HepG2 (cell line): ENCODE data around the gene PRIMPOL. TPM values are rescaled to one million over a fixed set of nuclear protein-coding genes. Genes with fewer than 3 reads are reported as not detected.
A peak's percentile ranks its signal among the peaks of the same experiment; 100 is the strongest.

Experiments used
- ATRX ChIP-seq: sonication (generic); formaldehyde crosslinking; IDR thresholded peaks from 2 replicates; pipeline ENCODE4 v1.4.0; 2020; ENCODE audit warnings: missing genetic modification reagents, borderline replicate concordance
- CC2D1A ChIP-seq: sonication (generic); formaldehyde crosslinking; IDR thresholded peaks from 2 replicates; pipeline ENCODE4 v1.8.1; 2023; ENCODE audit warnings: mild to moderate bottlenecking, missing genetic modification reagents
- FIP1L1 ChIP-seq: fragments of 200-400 bp; formaldehyde crosslinking; IDR thresholded peaks from 2 replicates; pipeline ENCODE4 v1.6.1; 2018; ENCODE audit warnings: low read depth, mild to moderate bottlenecking, low read length, moderate library complexity, borderline replicate concordance; ENCODE audit not compliant: insufficient read depth
- FOXA3 ChIP-seq: IDR thresholded peaks from 2 replicates; pipeline ENCODE4 v1.6.1; 2016; ENCODE audit warnings: missing genetic modification reagents, missing compliant biosample characterization
- MAFF ChIP-seq: IDR thresholded peaks from 2 replicates; pipeline ENCODE4 v1.6.1; 2011; ENCODE audit warnings: low read depth, low read length, improper control_type of control experiment
- MTA1 ChIP-seq: sonication (generic); formaldehyde crosslinking; IDR thresholded peaks from 2 replicates; pipeline ENCODE4 v1.4.0; 2020; ENCODE audit warnings: missing genetic modification reagents, mild to moderate bottlenecking, borderline replicate concordance
- NCOA2 ChIP-seq: sonication (generic); formaldehyde crosslinking; IDR thresholded peaks from 2 replicates; pipeline ENCODE4 v1.8.0; 2022; ENCODE audit warnings: inconsistent platforms
- PAF1 ChIP-seq: IDR thresholded peaks from 2 replicates; pipeline ENCODE4 v1.6.1; 2016; ENCODE audit warnings: missing genetic modification reagents, missing compliant biosample characterization
- PPARG ChIP-seq: conservative IDR thresholded peaks from 2 replicates; pipeline ENCODE4 v1.6.1; 2016; ENCODE audit warnings: missing biosample characterization, missing genetic modification reagents
- RELA ChIP-seq: sonication (generic); formaldehyde crosslinking; IDR thresholded peaks from 2 replicates; pipeline ENCODE4 v1.4.0; 2020; ENCODE audit warnings: missing genetic modification reagents
- TAF15 ChIP-seq: fragments of 200-400 bp; formaldehyde crosslinking; IDR thresholded peaks from one replicate; pipeline ENCODE4 v1.6.1; 2018; ENCODE audit warnings: mild to moderate bottlenecking, low read depth, low read length; ENCODE audit not compliant: poor library complexity, severe bottlenecking
- ZBTB38 ChIP-seq: sonication (generic); formaldehyde crosslinking; IDR thresholded peaks from 2 replicates; pipeline ENCODE4 v1.5.1; 2020; ENCODE audit warnings: mild to moderate bottlenecking, missing genetic modification reagents
- ZNF777 ChIP-seq: sonication (generic); formaldehyde crosslinking; IDR thresholded peaks from 2 replicates; pipeline ENCODE4 v1.4.0; 2020; ENCODE audit warnings: missing genetic modification reagents
- polyA plus RNA-seq, 8 experiments: library from polyadenylated mRNA; depleted of rRNA in 3 of 8; stranded (reverse) in 7 of 8; unstranded in 1 of 8; fragments of >200 nt; fragmentation: Illumina TruSeq in 4 of 8; extraction: Trizol in 4 of 8; gene quantifications; 2 replicates each; pipeline versions ENCODE4 v1.2.1 to v1.2.3, GENCODE V29; 2011 to 2016; ENCODE audit warnings: low read depth in 4 of 8, missing spikeins in 1 of 8, mixed read lengths in 1 of 8; ENCODE audit not compliant: insufficient read depth in 1 of 8
- total RNA-seq, 5 experiments: library from RNA; depleted of rRNA; stranded (reverse); fragments of >200 nt; fragmentation: Illumina TruSeq; extraction: Trizol; gene quantifications; 2 replicates each; pipeline ENCODE4 v1.2.3, GENCODE V29; 2016; ENCODE audit warnings: low read depth in 1 of 5
- TF ChIP-seq, protein P1 (sequence below): sonication (generic); formaldehyde crosslinking; IDR thresholded peaks from 2 replicates; pipeline ENCODE4 v1.8.1; 2023; ENCODE audit warnings: mild to moderate bottlenecking, missing genetic modification reagents
- TF ChIP-seq, protein P2 (sequence below): sonication (generic); formaldehyde crosslinking; IDR thresholded peaks from 2 replicates; pipeline ENCODE4 v1.4.0; 2020; ENCODE audit warnings: mild to moderate bottlenecking, missing genetic modification reagents, borderline replicate concordance
- TF ChIP-seq, protein P3 (sequence below): sonication (generic); formaldehyde crosslinking; IDR thresholded peaks from 2 replicates; pipeline ENCODE4 v1.5.0; 2020; ENCODE audit warnings: missing genetic modification reagents, mild to moderate bottlenecking, borderline replicate concordance
- TF ChIP-seq, protein P4 (sequence below): sonication (generic); formaldehyde crosslinking; IDR thresholded peaks from 2 replicates; pipeline ENCODE4 v1.8.1; 2023; ENCODE audit warnings: missing genetic modification reagents, inconsistent platforms, borderline replicate concordance
- TF ChIP-seq, protein P5 (sequence below): sonication (generic); formaldehyde crosslinking; IDR thresholded peaks from 2 replicates; pipeline ENCODE4 v1.4.0; 2020; ENCODE audit warnings: mild to moderate bottlenecking, missing genetic modification reagents
- TF ChIP-seq, protein P6 (sequence below): sonication (generic); formaldehyde crosslinking; IDR thresholded peaks from 2 replicates; pipeline ENCODE4 v1.4.0; 2020; ENCODE audit warnings: mild to moderate bottlenecking, missing genetic modification reagents
- TF ChIP-seq, protein P7 (sequence below): IDR thresholded peaks from 2 replicates; pipeline ENCODE4 v1.6.1; 2016; ENCODE audit warnings: low read depth, control low read depth

PRIMPOL gene
- total and polyA plus RNA-seq, 2 of the 13 experiments (the other 11 are each of a cell fraction or from before 2014, with no cell fraction given) = 7.3 to 11.0 TPM

DNA sequence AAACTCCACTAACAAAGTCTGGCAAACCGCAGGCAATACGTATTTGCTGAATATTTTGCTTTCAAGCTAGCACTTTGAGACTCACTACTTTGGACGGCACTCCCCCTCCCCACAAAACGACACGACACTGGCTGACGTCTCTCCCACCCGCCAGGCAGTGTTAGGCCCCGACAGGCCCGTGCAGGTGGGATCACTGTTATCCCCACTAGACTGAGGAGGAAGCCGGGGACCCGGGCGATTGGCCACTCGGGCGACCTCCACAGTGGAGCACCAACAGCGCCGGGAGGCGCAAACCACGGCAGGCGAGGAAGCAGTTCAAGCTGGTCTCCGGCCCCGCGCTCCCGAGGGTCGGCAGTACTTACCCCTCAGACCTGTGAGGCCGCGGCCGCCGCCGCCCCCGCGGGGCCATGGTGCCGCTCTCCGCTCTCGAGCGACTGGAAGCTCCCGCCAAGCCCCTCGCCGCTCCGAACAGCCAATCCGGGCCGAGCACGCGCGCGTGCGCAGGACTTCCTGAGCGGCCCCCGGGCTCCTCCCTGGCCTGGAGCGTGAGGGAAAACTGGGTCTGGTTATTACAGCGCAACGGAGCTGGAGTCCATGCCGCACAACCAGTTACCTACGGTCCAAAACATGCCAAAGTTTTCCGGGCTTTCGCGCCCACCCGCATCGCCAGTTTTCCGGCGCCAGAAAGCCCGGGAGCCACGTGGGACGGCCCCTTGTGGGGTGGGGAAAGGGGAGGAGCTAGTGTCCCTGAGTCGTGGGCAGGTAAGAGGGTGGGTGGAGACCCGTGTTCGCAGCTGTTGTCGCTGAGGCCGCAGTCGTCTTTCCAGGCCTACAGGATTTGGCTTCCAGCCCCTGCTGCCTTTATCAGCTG is 84.4 kb downstream of the PRIMPOL start, which contains the start of gene CENPU (continued):
- TF ChIP-seq ZBTB38 (CRISPR knock-in tag) = peak; percentile 92
- TF ChIP-seq, protein P1, sequence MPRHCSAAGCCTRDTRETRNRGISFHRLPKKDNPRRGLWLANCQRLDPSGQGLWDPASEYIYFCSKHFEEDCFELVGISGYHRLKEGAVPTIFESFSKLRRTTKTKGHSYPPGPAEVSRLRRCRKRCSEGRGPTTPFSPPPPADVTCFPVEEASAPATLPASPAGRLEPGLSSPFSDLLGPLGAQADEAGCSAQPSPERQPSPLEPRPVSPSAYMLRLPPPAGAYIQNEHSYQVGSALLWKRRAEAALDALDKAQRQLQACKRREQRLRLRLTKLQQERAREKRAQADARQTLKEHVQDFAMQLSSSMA = peak; percentile 75; the same call in 1 of the 2 replicates
- TF ChIP-seq TAF15 = no peak
- peak; percentile 73; the same call in 1 of the 2 replicates for TF ChIP-seq NCOA2 (CRISPR knock-in tag)
- TF ChIP-seq CC2D1A (CRISPR knock-in tag) = no peak; the same call in 1 of the 2 replicates
- TF ChIP-seq, protein P2, sequence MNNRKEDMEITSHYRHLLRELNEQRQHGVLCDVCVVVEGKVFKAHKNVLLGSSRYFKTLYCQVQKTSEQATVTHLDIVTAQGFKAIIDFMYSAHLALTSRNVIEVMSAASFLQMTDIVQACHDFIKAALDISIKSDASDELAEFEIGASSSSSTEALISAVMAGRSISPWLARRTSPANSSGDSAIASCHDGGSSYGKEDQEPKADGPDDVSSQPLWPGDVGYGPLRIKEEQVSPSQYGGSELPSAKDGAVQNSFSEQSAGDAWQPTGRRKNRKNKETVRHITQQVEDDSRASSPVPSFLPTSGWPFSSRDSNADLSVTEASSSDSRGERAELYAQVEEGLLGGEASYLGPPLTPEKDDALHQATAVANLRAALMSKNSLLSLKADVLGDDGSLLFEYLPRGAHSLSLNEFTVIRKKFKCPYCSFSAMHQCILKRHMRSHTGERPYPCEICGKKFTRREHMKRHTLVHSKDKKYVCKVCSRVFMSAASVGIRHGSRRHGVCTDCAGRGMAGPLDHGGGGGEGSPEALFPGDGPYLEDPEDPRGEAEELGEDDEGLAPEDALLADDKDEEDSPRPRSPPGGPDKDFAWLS (CRISPR knock-in tag) = peak; percentile 38; the same call in 1 of the 2 replicates
- peak; percentile 87; the same call in 1 of the 2 replicates for TF ChIP-seq MTA1 (CRISPR knock-in tag)
- TF ChIP-seq, protein P3, sequence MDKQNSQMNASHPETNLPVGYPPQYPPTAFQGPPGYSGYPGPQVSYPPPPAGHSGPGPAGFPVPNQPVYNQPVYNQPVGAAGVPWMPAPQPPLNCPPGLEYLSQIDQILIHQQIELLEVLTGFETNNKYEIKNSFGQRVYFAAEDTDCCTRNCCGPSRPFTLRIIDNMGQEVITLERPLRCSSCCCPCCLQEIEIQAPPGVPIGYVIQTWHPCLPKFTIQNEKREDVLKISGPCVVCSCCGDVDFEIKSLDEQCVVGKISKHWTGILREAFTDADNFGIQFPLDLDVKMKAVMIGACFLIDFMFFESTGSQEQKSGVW = no peak
- peak; percentile 81; the same call in 1 of the 2 replicates for TF ChIP-seq FIP1L1
- no peak; the same call in 1 of the 2 replicates for TF ChIP-seq RELA (CRISPR knock-in tag)
- TF ChIP-seq, protein P4, sequence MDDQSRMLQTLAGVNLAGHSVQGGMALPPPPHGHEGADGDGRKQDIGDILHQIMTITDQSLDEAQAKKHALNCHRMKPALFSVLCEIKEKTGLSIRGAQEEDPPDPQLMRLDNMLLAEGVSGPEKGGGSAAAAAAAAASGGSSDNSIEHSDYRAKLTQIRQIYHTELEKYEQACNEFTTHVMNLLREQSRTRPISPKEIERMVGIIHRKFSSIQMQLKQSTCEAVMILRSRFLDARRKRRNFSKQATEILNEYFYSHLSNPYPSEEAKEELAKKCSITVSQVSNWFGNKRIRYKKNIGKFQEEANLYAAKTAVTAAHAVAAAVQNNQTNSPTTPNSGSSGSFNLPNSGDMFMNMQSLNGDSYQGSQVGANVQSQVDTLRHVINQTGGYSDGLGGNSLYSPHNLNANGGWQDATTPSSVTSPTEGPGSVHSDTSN = 0 out of 2 replicates have a peak, but pooled peaks have one; percentile 79
- TF ChIP-seq PAF1 = no peak
- TF ChIP-seq ATRX (CRISPR knock-in tag) = no peak
- TF ChIP-seq FOXA3 = peak; percentile 86
- TF ChIP-seq, protein P5, sequence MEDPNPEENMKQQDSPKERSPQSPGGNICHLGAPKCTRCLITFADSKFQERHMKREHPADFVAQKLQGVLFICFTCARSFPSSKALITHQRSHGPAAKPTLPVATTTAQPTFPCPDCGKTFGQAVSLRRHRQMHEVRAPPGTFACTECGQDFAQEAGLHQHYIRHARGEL = peak; percentile 56; the same call in 1 of the 2 replicates
- TF ChIP-seq ZNF777 = peak; percentile 85
- TF ChIP-seq, protein P6, sequence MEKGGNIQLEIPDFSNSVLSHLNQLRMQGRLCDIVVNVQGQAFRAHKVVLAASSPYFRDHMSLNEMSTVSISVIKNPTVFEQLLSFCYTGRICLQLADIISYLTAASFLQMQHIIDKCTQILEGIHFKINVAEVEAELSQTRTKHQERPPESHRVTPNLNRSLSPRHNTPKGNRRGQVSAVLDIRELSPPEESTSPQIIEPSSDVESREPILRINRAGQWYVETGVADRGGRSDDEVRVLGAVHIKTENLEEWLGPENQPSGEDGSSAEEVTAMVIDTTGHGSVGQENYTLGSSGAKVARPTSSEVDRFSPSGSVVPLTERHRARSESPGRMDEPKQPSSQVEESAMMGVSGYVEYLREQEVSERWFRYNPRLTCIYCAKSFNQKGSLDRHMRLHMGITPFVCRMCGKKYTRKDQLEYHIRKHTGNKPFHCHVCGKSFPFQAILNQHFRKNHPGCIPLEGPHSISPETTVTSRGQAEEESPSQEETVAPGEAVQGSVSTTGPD (CRISPR knock-in tag) = peak; percentile 97
- peak; percentile 80; the same call in 1 of the 2 replicates for TF ChIP-seq PPARG
- TF ChIP-seq, protein P7, sequence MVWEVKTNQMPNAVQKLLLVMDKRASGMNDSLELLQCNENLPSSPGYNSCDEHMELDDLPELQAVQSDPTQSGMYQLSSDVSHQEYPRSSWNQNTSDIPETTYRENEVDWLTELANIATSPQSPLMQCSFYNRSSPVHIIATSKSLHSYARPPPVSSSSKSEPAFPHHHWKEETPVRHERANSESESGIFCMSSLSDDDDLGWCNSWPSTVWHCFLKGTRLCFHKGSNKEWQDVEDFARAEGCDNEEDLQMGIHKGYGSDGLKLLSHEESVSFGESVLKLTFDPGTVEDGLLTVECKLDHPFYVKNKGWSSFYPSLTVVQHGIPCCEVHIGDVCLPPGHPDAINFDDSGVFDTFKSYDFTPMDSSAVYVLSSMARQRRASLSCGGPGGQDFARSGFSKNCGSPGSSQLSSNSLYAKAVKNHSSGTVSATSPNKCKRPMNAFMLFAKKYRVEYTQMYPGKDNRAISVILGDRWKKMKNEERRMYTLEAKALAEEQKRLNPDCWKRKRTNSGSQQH (CRISPR knock-in tag) = peak; percentile 69; the same call in 1 of the 2 replicates
- no peak for TF ChIP-seq MAFF
